Measurements from ENCODE around the gene SLC6A8.
"Not testable (repeated sequence)": the region's sequence is repeated elsewhere in the genome, so short reads cannot be mapped to it uniquely, and the experiment has no call there.

The SLC6A8 gene

DNA sequence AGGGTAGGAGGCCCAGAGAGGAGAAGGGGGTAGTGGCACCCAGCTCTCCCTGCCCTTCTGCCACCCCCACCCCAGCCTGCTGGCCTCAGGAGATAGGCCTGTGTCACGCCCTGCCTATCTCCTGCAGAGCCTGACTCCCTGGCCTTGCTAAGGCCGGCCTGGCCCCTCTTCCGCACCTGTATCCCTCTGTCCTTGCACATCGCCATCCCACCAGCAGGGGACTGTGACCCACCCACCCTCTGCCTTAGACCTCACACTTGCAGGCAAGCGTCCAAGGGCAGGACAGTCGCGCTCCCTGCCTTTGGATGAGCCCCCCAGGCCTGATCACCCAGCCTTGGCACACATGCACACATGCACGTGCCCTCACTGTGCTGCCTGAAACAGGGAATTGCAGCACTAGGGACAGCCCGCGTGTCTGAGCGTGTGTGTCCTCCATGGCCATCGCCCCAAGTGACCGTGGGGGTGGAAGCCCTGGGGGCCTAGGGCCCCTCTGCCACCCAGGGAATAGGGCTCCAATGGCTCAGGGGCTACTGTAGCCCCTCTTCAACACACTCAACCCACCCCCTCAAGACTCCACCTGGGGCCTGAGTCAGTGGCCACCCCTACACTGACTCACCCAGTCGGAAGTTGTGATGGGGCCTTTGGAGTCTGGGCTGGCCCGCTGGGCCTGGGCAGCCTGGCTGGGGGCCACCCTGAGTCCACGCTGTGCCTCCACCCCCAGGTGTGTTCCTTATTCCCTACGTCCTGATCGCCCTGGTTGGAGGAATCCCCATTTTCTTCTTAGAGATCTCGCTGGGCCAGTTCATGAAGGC is 2.1 kb downstream of the SLC6A8 start:
- DNase-seq (ENCODE audit: low read depth), result no peak
- no peak overlapping the region for H3K4me3 ChIP-seq (ENCODE audit: low read depth, low read length)
- peak; percentile 18 for TF ChIP-seq CTCF (IDR thresholded peaks at IDR 0.05; ENCODE audit: low read depth, low read length, missing control alignments)

GRCh38 chrX:153690466-153690865 is 2.7 kb downstream of the SLC6A8 start:
- no peak overlapping the region for H3K4me3 ChIP-seq (ENCODE audit: low read depth, low read length)
- no peak for DNase-seq (ENCODE audit: low read depth)
- TF ChIP-seq CTCF (IDR thresholded peaks at IDR 0.05; ENCODE audit: low read depth, low read length, missing control alignments), result no peak

DNA sequence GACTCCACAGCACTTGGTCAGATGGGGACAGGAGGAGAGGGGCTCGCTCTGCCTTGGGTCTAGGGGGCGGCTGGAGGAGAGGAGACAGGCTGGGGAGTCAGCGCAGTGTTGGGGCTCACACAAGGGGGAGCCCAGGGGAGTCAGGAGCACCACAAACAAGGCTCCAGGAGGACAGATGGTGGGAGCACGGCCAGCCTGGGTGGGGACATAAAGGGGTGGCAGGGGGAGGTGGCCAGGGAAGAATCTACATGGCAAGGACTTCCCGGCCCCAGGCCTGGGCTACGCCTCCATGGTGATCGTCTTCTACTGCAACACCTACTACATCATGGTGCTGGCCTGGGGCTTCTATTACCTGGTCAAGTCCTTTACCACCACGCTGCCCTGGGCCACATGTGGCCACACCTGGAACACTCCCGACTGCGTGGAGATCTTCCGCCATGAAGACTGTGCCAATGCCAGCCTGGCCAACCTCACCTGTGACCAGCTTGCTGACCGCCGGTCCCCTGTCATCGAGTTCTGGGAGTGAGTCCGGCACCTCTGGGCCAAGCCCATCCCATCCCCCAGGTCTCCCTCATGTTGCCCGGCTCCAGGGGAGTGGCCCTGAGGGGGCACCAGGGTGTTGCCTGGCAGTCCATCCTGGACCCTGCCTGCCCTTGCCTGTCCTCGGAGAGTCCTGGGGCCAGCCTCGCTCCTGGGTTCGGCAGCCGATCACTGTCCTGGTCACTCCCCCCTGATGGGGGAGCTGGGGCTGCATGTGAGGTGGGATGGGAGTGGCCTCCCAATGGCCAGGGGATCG is 3.5 kb downstream of the SLC6A8 start:
- not testable (repeated sequence) for DNase-seq (ENCODE audit: low read depth); H3K4me3 ChIP-seq (ENCODE audit: low read depth, low read length)

- DNase-seq (ENCODE audit: low read depth), result no peak
- no peak for TF ChIP-seq CTCF (IDR thresholded peaks at IDR 0.05; ENCODE audit: low read depth, low read length, missing control alignments)
- no peak overlapping the region for H3K4me3 ChIP-seq (ENCODE audit: low read depth, low read length)
Measured at GRCh38 chrX:153692003-153692402, 4.3 kb downstream of the SLC6A8 start.

- TF ChIP-seq CTCF (IDR thresholded peaks at IDR 0.05; ENCODE audit: low read depth, low read length, missing control alignments), result no peak
- H3K4me3 ChIP-seq (ENCODE audit: low read depth, low read length), result no peak overlapping the region
- no peak for DNase-seq (ENCODE audit: low read depth)
Measured at GRCh38 chrX:153692611-153693156, 5.0 kb downstream of the SLC6A8 start.

GRCh38 chrX:153693216-153694086 is 5.7 kb downstream of the SLC6A8 start:
- no peak overlapping the region for H3K4me3 ChIP-seq (ENCODE audit: low read depth, low read length)
- DNase-seq (ENCODE audit: low read depth), result no peak
- no peak for TF ChIP-seq CTCF (IDR thresholded peaks at IDR 0.05; ENCODE audit: low read depth, low read length, missing control alignments)

- not testable (repeated sequence) for DNase-seq (ENCODE audit: low read depth); H3K4me3 ChIP-seq (ENCODE audit: low read depth, low read length)
Measured at GRCh38 chrX:153694256-153694655, 6.5 kb downstream of the SLC6A8 start.

Measured in GM12864 (cell line).